ENCODE measurements around the gene FLRT2. TPM values are rescaled to one million over a fixed set of nuclear protein-coding genes. Genes with fewer than 3 reads are reported as not detected.

Gene FLRT2
- total RNA-seq, 1 experiment from 2014 or later: 13.2 TPM

DNA sequence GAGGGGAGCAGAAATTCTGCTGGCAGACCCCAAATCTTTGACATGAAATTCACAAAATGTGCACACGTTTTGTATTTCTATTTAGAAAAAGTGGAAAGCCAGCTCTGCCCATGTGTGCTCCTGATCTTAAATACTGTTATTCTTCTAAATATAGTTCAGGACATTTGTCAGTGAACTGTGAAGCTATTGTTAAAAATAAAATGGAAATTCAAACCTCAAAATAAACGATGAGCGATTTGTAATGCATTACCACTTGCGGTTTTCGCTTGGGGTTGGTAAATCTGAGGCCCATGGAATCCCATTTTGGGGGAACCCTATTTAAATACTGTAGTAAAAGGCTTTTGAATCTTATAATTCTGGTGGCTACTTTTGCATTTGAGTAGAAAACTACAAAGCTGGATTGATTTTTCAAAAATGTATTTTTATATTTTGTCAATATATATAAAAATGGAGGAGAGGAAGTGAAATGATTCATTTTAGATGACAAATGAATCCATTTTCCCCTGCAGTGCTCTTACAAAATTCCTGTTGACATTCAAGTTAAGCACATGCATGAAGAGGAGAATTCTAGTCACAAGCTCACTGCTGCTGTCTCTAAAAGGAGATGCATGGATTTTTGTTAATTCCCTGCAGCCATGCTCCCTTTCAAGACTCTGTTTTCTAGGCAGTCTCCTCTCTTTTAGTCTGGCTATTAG lies 47.1 kb downstream of the FLRT2 start:
- no peaks in the 10 kb centered on the region for H3K27me3 Mint-ChIP-seq (ENCODE audit: low read depth)

DNA sequence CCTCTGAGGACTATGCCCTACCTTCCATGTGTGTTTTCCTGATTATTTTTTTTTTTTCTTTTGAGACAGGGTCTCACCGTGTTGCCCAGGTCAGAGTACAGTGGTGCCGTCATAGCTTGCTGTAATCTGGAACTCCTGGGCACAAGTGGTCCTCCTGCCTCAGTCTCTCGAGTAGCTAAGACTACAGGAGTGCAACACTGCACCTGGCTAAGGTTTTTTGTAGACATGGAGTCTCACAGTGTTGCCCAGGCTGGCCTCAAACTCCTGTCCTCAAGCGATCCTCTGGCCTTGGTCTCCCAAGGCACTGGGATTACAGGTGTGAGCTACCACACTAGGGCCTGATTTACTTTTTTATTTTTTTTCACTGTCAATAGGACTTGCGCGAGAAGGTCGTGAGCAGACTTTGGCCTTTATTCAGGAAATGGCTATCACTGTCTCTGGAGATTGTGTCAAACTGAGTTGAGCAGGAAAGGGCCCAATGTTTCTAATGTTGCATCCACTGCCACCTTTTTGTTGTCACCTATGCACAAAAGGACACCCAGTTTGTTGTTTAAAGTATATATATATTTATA lies 47.7 kb downstream of the FLRT2 start:
- H3K4me3 Mint-ChIP-seq: no peak overlapping the region
- H3K27me3 Mint-ChIP-seq (ENCODE audit: low read depth): no peaks in the 10 kb centered on the region
- peak overlapping the region; percentile 79; the same call in 1 of the 2 replicates for H3K27ac Mint-ChIP-seq
- peak; percentile 93 for TF ChIP-seq ZNF121 (CRISPR knock-in tag; IDR thresholded peaks at IDR 0.05)
- no peak for TF ChIP-seq HMGA2 (CRISPR knock-in tag; IDR thresholded peaks at IDR 0.05)
- CTCF ChIA-PET: no interaction called here
- H3K9me3 Mint-ChIP-seq: no peaks in the 10 kb centered on the region
- no peaks in the 10 kb centered on the region for H3K36me3 Mint-ChIP-seq
- POLR2A ChIA-PET: interaction anchor here (1.0 to 1.2 kb wide), 2 partner anchors 44 to 46 kb away, joined by 3 read pairs; no protein-coding TSS in a partner anchor
- ATAC-seq (no peak), DNase-seq (ENCODE audit: low spot score) (no peak)
- peaks cover 77% of the 10 kb centered on the region for H3K4me1 Mint-ChIP-seq

More for the DNA sequence above, 47.1 kb downstream of the FLRT2 start:
- no peak overlapping the region; the same call in 1 of the 2 replicates for H3K27ac Mint-ChIP-seq
- DNase-seq (ENCODE audit: low spot score): no peak
- TF ChIP-seq, protein P1, sequence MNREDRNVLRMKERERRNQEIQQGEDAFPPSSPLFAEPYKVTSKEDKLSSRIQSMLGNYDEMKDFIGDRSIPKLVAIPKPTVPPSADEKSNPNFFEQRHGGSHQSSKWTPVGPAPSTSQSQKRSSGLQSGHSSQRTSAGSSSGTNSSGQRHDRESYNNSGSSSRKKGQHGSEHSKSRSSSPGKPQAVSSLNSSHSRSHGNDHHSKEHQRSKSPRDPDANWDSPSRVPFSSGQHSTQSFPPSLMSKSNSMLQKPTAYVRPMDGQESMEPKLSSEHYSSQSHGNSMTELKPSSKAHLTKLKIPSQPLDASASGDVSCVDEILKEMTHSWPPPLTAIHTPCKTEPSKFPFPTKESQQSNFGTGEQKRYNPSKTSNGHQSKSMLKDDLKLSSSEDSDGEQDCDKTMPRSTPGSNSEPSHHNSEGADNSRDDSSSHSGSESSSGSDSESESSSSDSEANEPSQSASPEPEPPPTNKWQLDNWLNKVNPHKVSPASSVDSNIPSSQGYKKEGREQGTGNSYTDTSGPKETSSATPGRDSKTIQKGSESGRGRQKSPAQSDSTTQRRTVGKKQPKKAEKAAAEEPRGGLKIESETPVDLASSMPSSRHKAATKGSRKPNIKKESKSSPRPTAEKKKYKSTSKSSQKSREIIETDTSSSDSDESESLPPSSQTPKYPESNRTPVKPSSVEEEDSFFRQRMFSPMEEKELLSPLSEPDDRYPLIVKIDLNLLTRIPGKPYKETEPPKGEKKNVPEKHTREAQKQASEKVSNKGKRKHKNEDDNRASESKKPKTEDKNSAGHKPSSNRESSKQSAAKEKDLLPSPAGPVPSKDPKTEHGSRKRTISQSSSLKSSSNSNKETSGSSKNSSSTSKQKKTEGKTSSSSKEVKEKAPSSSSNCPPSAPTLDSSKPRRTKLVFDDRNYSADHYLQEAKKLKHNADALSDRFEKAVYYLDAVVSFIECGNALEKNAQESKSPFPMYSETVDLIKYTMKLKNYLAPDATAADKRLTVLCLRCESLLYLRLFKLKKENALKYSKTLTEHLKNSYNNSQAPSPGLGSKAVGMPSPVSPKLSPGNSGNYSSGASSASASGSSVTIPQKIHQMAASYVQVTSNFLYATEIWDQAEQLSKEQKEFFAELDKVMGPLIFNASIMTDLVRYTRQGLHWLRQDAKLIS (CRISPR knock-in tag; IDR thresholded peaks at IDR 0.05; ENCODE audit: borderline replicate concordance): no peak
- TF ChIP-seq CREB1 (CRISPR knock-in tag; IDR thresholded peaks at IDR 0.05): no peak
- TF ChIP-seq, protein P2, sequence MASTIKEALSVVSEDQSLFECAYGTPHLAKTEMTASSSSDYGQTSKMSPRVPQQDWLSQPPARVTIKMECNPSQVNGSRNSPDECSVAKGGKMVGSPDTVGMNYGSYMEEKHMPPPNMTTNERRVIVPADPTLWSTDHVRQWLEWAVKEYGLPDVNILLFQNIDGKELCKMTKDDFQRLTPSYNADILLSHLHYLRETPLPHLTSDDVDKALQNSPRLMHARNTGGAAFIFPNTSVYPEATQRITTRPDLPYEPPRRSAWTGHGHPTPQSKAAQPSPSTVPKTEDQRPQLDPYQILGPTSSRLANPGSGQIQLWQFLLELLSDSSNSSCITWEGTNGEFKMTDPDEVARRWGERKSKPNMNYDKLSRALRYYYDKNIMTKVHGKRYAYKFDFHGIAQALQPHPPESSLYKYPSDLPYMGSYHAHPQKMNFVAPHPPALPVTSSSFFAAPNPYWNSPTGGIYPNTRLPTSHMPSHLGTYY (CRISPR knock-in tag; IDR thresholded peaks at IDR 0.05): no peak
- TF ChIP-seq HMGA2 (CRISPR knock-in tag; IDR thresholded peaks at IDR 0.05): no peak
- TF ChIP-seq ZNF416 (CRISPR knock-in tag; IDR thresholded peaks at IDR 0.05): no peak
- TF ChIP-seq ATF1 (CRISPR knock-in tag; IDR thresholded peaks at IDR 0.05): no peak
- TF ChIP-seq, protein P3, sequence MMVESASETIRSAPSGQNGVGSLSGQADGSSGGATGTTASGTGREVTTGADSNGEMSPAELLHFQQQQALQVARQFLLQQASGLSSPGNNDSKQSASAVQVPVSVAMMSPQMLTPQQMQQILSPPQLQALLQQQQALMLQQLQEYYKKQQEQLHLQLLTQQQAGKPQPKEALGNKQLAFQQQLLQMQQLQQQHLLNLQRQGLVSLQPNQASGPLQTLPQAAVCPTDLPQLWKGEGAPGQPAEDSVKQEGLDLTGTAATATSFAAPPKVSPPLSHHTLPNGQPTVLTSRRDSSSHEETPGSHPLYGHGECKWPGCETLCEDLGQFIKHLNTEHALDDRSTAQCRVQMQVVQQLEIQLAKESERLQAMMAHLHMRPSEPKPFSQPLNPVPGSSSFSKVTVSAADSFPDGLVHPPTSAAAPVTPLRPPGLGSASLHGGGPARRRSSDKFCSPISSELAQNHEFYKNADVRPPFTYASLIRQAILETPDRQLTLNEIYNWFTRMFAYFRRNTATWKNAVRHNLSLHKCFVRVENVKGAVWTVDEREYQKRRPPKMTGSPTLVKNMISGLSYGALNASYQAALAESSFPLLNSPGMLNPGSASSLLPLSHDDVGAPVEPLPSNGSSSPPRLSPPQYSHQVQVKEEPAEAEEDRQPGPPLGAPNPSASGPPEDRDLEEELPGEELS (CRISPR knock-in tag; IDR thresholded peaks at IDR 0.05): no peak
- no peak for TF ChIP-seq CREM (CRISPR knock-in tag; IDR thresholded peaks at IDR 0.05)
- TF ChIP-seq, protein P4, sequence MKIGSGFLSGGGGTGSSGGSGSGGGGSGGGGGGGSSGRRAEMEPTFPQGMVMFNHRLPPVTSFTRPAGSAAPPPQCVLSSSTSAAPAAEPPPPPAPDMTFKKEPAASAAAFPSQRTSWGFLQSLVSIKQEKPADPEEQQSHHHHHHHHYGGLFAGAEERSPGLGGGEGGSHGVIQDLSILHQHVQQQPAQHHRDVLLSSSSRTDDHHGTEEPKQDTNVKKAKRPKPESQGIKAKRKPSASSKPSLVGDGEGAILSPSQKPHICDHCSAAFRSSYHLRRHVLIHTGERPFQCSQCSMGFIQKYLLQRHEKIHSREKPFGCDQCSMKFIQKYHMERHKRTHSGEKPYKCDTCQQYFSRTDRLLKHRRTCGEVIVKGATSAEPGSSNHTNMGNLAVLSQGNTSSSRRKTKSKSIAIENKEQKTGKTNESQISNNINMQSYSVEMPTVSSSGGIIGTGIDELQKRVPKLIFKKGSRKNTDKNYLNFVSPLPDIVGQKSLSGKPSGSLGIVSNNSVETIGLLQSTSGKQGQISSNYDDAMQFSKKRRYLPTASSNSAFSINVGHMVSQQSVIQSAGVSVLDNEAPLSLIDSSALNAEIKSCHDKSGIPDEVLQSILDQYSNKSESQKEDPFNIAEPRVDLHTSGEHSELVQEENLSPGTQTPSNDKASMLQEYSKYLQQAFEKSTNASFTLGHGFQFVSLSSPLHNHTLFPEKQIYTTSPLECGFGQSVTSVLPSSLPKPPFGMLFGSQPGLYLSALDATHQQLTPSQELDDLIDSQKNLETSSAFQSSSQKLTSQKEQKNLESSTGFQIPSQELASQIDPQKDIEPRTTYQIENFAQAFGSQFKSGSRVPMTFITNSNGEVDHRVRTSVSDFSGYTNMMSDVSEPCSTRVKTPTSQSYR (CRISPR knock-in tag; IDR thresholded peaks at IDR 0.05): no peak
- no peak for TF ChIP-seq NFYB (CRISPR knock-in tag; conservative IDR thresholded peaks at IDR 0.05; ENCODE audit: low read depth)
- TF ChIP-seq ZNF396 (CRISPR knock-in tag; IDR thresholded peaks at IDR 0.05; ENCODE audit: borderline replicate concordance): no peak
- POLR2A ChIA-PET: interaction anchor here (1.0 to 1.2 kb wide), 2 partner anchors 43 to 46 kb away, joined by 3 read pairs; no protein-coding TSS in a partner anchor
- CTCF ChIA-PET: no interaction called here
- H3K4me3 Mint-ChIP-seq: no peak overlapping the region
- no peak for ATAC-seq
- H3K9me3 Mint-ChIP-seq: no peaks in the 10 kb centered on the region
- H3K36me3 Mint-ChIP-seq: no peaks in the 10 kb centered on the region
- peaks cover 77% of the 10 kb centered on the region for H3K4me1 Mint-ChIP-seq
